Putamen (tissue), 1 donor: ENCODE data around the gene BRCA1.
"Not testable (repeated sequence)": the region's sequence is repeated elsewhere in the genome, so short reads cannot be mapped to it uniquely, and the experiment has no call there.

Experiments
- DNase-seq: peaks from one replicate; pipeline ENCODE4 v3.0.0-alpha.2; 2016; ENCODE audit warnings: low spot score

The BRCA1 gene

GRCh38 chr17:43003542-43004172 is 121.5 kb downstream of the BRCA1 start:
- no peak for DNase-seq

GRCh38 chr17:43000894-43001293 is 124.3 kb downstream of the BRCA1 start:
- DNase-seq: not testable (repeated sequence)

DNA sequence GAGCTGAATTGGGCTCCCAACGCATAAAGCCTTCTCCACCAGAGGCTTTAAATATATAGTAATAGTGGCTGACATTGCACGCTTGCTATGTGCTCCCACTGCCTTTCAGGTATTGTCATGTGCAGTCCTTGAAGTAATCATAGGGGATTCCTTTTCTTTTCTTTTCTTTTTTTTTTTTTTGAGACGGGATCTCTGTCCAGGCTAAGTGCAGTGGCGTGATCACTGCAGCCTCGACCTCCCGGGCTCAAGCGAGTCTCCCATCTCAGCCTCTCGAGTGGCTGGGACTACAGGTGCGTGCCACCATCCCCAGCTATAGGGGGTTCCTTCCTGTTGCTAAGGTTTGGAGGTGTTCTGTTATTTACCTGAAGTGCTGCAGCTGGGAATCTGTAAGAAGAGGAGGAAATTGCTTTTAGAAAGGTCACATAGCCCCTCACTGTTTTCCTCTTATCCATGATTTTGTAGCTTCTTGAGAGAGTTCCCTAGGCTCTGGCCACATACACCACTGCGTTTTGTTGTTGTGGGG is 126.1 kb downstream of the BRCA1 start:
- no peak for DNase-seq

GRCh38 chr17:42997984-42998938 is 126.9 kb downstream of the BRCA1 start, which contains the start of gene RPL27:
Gene RPL27 (plus strand): TSS chr17:42998419. CDS start chr17:42998751, 332 bp downstream.
- peak; percentile 100 for DNase-seq

GRCh38 chr17:42997390-42997983 is 127.7 kb downstream of the BRCA1 start:
- DNase-seq: no peak
